CD4-positive, alpha-beta T cell treated with Interleukin-17A for 1 hour (primary cell): Measurements from ENCODE around the gene NLE1.
"Not testable (repeated sequence)": the region's sequence is repeated elsewhere in the genome, so short reads cannot be mapped to it uniquely, and the experiment has no call there.

Source experiments
- DNase-seq: peaks from one replicate; pipeline ENCODE4 v3.0.0-alpha.2; 2020

NLE1 gene

GRCh38 chr17:35127751-35128514 lies 14.2 kb downstream of the NLE1 start:
- DNase-seq, result no peak

GRCh38 chr17:35121315-35121714 lies 20.8 kb downstream of the NLE1 start, which contains the start of gene FNDC8:
FNDC8 (plus strand) TSS chr17:35121615; CDS start chr17:35121694, 79 bp downstream.
- no peak for DNase-seq

GRCh38 chr17:35119370-35120165 lies 22.5 kb downstream of the NLE1 start, which contains the start of gene RAD51D:
RAD51D (minus strand) TSS chr17:35119860; CDS start chr17:35119613, 247 bp downstream.
- peak; percentile 82 for DNase-seq

- peak; percentile 47 for DNase-seq
Observed at GRCh38 chr17:35117984-35118383, 24.1 kb downstream of the NLE1 start.

- DNase-seq, result no peak
Observed at GRCh38 chr17:35116845-35117244, 25.3 kb downstream of the NLE1 start.

- not testable (repeated sequence) for DNase-seq
Observed at GRCh38 chr17:35110791-35111190, 31.3 kb downstream of the NLE1 start.

GRCh38 chr17:35104844-35105450 lies 37.2 kb downstream of the NLE1 start:
- DNase-seq, result no peak

GRCh38 chr17:35103271-35103670 lies 38.8 kb downstream of the NLE1 start:
- no peak for DNase-seq

GRCh38 chr17:35101725-35102124 lies 40.4 kb downstream of the NLE1 start:
- DNase-seq, result no peak

GRCh38 chr17:35101036-35101435 lies 41.1 kb downstream of the NLE1 start:
- DNase-seq, result no peak

- DNase-seq, result no peak
Observed at GRCh38 chr17:35099908-35100307, 42.2 kb downstream of the NLE1 start.

GRCh38 chr17:35097776-35098175 lies 44.3 kb downstream of the NLE1 start:
- no peak for DNase-seq

GRCh38 chr17:35095741-35096140 lies 46.4 kb downstream of the NLE1 start:
- no peak for DNase-seq

- DNase-seq, result no peak
Observed at GRCh38 chr17:35094902-35095301, 47.2 kb downstream of the NLE1 start.

- DNase-seq, result not testable (repeated sequence)
Observed at GRCh38 chr17:35090707-35091106, 51.4 kb downstream of the NLE1 start.

GRCh38 chr17:35089586-35090296 lies 52.4 kb downstream of the NLE1 start:
- DNase-seq, result no peak

- peak; percentile 93 for DNase-seq
Observed at GRCh38 chr17:35088881-35089585, 53.1 kb downstream of the NLE1 start.

GRCh38 chr17:35088356-35088880 lies 53.7 kb downstream of the NLE1 start:
- no peak for DNase-seq

GRCh38 chr17:35087731-35088355 lies 54.3 kb downstream of the NLE1 start:
- DNase-seq, result peak; percentile 57

- DNase-seq, result peak; percentile 20
Observed at GRCh38 chr17:35086931-35087573, 55.1 kb downstream of the NLE1 start.

GRCh38 chr17:35086164-35086563 lies 55.9 kb downstream of the NLE1 start:
- no peak for DNase-seq
